Smooth muscle cell (in vitro differentiated cells): Measurements from ENCODE around the gene AGAP3. TPM values are rescaled to one million over a fixed set of nuclear protein-coding genes. Genes with fewer than 3 reads are reported as not detected.

ENCODE experiments used
- DNase-seq: peaks from one replicate; lab custom pipeline; 2025; ENCODE audit not compliant: unreplicated experiment; lab: John Stamatoyannopoulos, UW
- H2AFZ ChIP-seq: fragments of 200-600 bp; sonication (generic); 2 replicates; pipeline ENCODE4 v1.6.0; 2016; ENCODE audit warnings: antibody characterized with exemption, low read depth, mild to moderate bottlenecking
- H3F3A ChIP-seq: fragments of 200-600 bp; sonication (generic); 2 replicates; pipeline ENCODE4 v1.6.0; 2017; ENCODE audit warnings: antibody characterized with exemption, low read depth
- H3K27ac ChIP-seq: fragments of 200-600 bp; sonication (generic); 2 replicates; pipeline ENCODE4 v1.5.1; 2016; ENCODE audit warnings: low read depth, mild to moderate bottlenecking
- H3K27me3 ChIP-seq: fragments of 200-600 bp; sonication (generic); 2 replicates; pipeline ENCODE4 v1.6.1; 2016; ENCODE audit warnings: low read depth, mild to moderate bottlenecking
- H3K36me3 ChIP-seq: fragments of 200-600 bp; sonication (generic); 2 replicates; pipeline ENCODE4 v1.5.1; 2016; ENCODE audit warnings: low read depth
- H3K4me1 ChIP-seq: fragments of 200-600 bp; sonication (generic); 2 replicates; pipeline ENCODE4 v1.5.1; 2016; ENCODE audit warnings: low read depth
- H3K4me2 ChIP-seq: fragments of 200-600 bp; sonication (generic); 2 replicates; pipeline ENCODE4 v1.6.0; 2016; ENCODE audit warnings: mild to moderate bottlenecking
- H3K4me3 ChIP-seq: fragments of 200-600 bp; sonication (generic); 2 replicates; pipeline ENCODE4 v1.5.1; 2016; ENCODE audit warnings: mild to moderate bottlenecking
- H3K79me2 ChIP-seq: fragments of 200-600 bp; sonication (generic); 2 replicates; pipeline ENCODE4 v1.6.0; 2016; ENCODE audit warnings: low read depth, mild to moderate bottlenecking
- H3K9ac ChIP-seq: fragments of 200-600 bp; sonication (generic); 2 replicates; pipeline ENCODE4 v1.6.0; 2016; ENCODE audit warnings: low read depth
- H3K9me3 ChIP-seq: fragments of 200-600 bp; sonication (generic); replicated peaks from 2 replicates; pipeline ENCODE4 v1.5.1; 2016; ENCODE audit warnings: low read depth
- H4K20me1 ChIP-seq: fragments of 200-600 bp; sonication (generic); 2 replicates; pipeline ENCODE4 v1.6.0; 2016; ENCODE audit warnings: low read depth
- CTCF ChIP-seq: fragments of 200-600 bp; sonication (generic); IDR thresholded peaks from 2 replicates; pipeline ENCODE4 v1.5.1; 2017; ENCODE audit warnings: borderline replicate concordance, mild to moderate bottlenecking, antibody characterized with exemption; ENCODE audit not compliant: insufficient read depth, poor library complexity, severe bottlenecking
- WGBS: methylation state at CpG from one replicate; pipeline ENCODE4 v1.1.7; 2016; ENCODE audit warnings: low lambda C conversion rate; 5-methylcytosine and 5-hydroxymethylcytosine counted together
- polyA plus RNA-seq: library from polyadenylated mRNA; unstranded; fragments of >200 nt; fragmentation: Nextera tagmentation; extraction: Ambion mirVana; gene quantifications from 2 replicates; pipeline ENCODE4 v1.2.1, GENCODE V29; 2016
- total RNA-seq: library from RNA; depleted of rRNA; stranded (reverse); fragments of >200 nt; gene quantifications from 2 replicates; pipeline ENCODE4 v1.2.3, GENCODE V29; 2014

AGAP3 gene
- total and polyA plus RNA-seq, 2 experiments from 2014 or later = 29.8 to 51.4 TPM

GRCh38 chr7:151185762-151186639, 99.7 kb downstream of the AGAP3 start:
- Histone ChIP-seq H3F3A (no peaks in the 10 kb centered on the region), H3K27ac (no peak overlapping the region), H3K4me2 (no peak overlapping the region), H4K20me1 (no peaks in the 10 kb centered on the region), H3K4me3 (no peak overlapping the region), H3K9me3 (no peaks in the 10 kb centered on the region), H3K9ac (no peak overlapping the region), H3K79me2 (no peaks in the 10 kb centered on the region), H2AFZ (no peak overlapping the region), H3K36me3 (no peaks in the 10 kb centered on the region), H3K27me3 (peaks cover 4% of the 10 kb centered on the region), H3K4me1 (no peaks in the 10 kb centered on the region)
- no peak for DNase-seq
- WGBS = 89% methylated on average over 16 of the region's 16 CpGs
- TF ChIP-seq CTCF = no peak

- H3K79me2 ChIP-seq = no peaks in the 10 kb centered on the region
- no peak within 1 kb of the TSS for H3K4me3 ChIP-seq
- DNase-seq = no peak
- no peak for TF ChIP-seq CTCF
- H3K27me3 ChIP-seq = peaks cover 7% of the 10 kb centered on the region
- no peaks in the 10 kb centered on the region for H3K36me3 ChIP-seq
- H3K9me3 ChIP-seq = no peaks in the 10 kb centered on the region
- H4K20me1 ChIP-seq = no peaks in the 10 kb centered on the region
- no peak within 1 kb of the TSS for H2AFZ ChIP-seq
- no peak within 1 kb of the TSS for H3K4me2 ChIP-seq
- H3F3A ChIP-seq = no peaks in the 10 kb centered on the region
- H3K27ac ChIP-seq = no peak within 1 kb of the TSS
- 94% methylated on average over 22 of the region's 22 CpGs for WGBS
- H3K9ac ChIP-seq = no peak within 1 kb of the TSS
- H3K4me1 ChIP-seq = no peaks in the 10 kb centered on the region
These were observed 100.5 kb downstream of the AGAP3 start, which contains the start of gene ASB10 for GRCh38 chr7:151186640-151187408. Gene ASB10, minus strand, starts transcription at chr7:151187250. Its CDS starts 120 bp downstream, at chr7:151187130.

GRCh38 chr7:151187409-151188251, 101.4 kb downstream of the AGAP3 start:
- no peak for DNase-seq
- Histone ChIP-seq H3K79me2 (no peaks in the 10 kb centered on the region), H2AFZ (no peak overlapping the region), H3K9ac (no peak overlapping the region), H3K27me3 (peaks cover 7% of the 10 kb centered on the region), H3K4me3 (no peak overlapping the region), H3K4me2 (no peak overlapping the region), H3K9me3 (no peaks in the 10 kb centered on the region), H3K36me3 (no peaks in the 10 kb centered on the region), H4K20me1 (no peaks in the 10 kb centered on the region), H3K27ac (no peak overlapping the region), H3K4me1 (no peaks in the 10 kb centered on the region), H3F3A (no peaks in the 10 kb centered on the region)
- no peak for TF ChIP-seq CTCF
- 92% methylated on average over 20 of the region's 22 CpGs for WGBS
